Naive thymus-derived CD4-positive, alpha-beta T cell (primary cell): Measurements from ENCODE around the gene CLPTM1. TPM values are rescaled to one million over a fixed set of nuclear protein-coding genes. Genes with fewer than 3 reads are reported as not detected.

Experiments
- ATAC-seq: fragments of 150-1000 bp; cut with Tn5 transposase; 2 replicates; pipeline ENCODE4 v1.10.0; 2021; ENCODE audit warnings: mild to moderate bottlenecking, moderate library complexity
- CTCF ChIA-PET: fragments of 350-600 bp; sonication (Branson Sonifier 250); formaldehyde crosslinking; loops from one replicate; lab custom pipeline; 2021; ENCODE audit warnings: antibody characterized with exemption; lab: Charles Lee
- POLR2A ChIA-PET: fragments of 350-600 bp; sonication (Branson Sonifier 250); formaldehyde crosslinking; loops from one replicate; lab custom pipeline; 2021; ENCODE audit warnings: antibody characterized with exemption, inconsistent platforms; lab: Charles Lee
- DNase-seq, 9 donors: peaks; one replicate each; pipeline versions ENCODE4 v3.0.0 to v3.0.0-alpha.2; 2020 to 2022; ENCODE audit warnings: mixed read lengths in 1 of 9
- H3K27ac ChIP-seq: one replicate; pipeline ENCODE4 v1.7.0; 2013; ENCODE audit warnings: mild to moderate bottlenecking, low read depth, low read length, moderate library complexity
- H3K27me3 ChIP-seq, 2 donors: one replicate each; pipeline ENCODE4 v1.7.0; 2013; ENCODE audit warnings: low read length in 2 of 2, mild to moderate bottlenecking in 2 of 2, moderate library complexity in 2 of 2; ENCODE audit not compliant: control insufficient read depth in 2 of 2, insufficient read depth in 2 of 2
- H3K36me3 ChIP-seq, 3 experiments: 1 replicate in 2 of 3; 2 replicates in 1 of 3; pipeline ENCODE4 v1.7.0; 2013; ENCODE audit warnings: low read length in 3 of 3, mild to moderate bottlenecking in 3 of 3, moderate library complexity in 1 of 3; ENCODE audit not compliant: insufficient read depth in 3 of 3, control insufficient read depth in 2 of 3
- H3K4me1 ChIP-seq, 2 donors: one replicate each; pipeline ENCODE4 v1.7.0; 2013; ENCODE audit warnings: low read length in 2 of 2, mild to moderate bottlenecking in 2 of 2, moderate library complexity in 1 of 2; ENCODE audit not compliant: control insufficient read depth in 2 of 2, insufficient read depth in 2 of 2
- H3K4me3 ChIP-seq: 2 replicates; pipeline ENCODE4 v1.7.0; 2013; ENCODE audit warnings: mild to moderate bottlenecking, low read length
- H3K9me3 ChIP-seq, 3 experiments: 1 replicate in 2 of 3; 2 replicates in 1 of 3; pipeline ENCODE4 v1.7.0; 2013; ENCODE audit warnings: low read length in 3 of 3; ENCODE audit not compliant: control insufficient read depth in 2 of 3
- H3K27ac Mint-ChIP-seq, 9 donors: one replicate each; pipeline ENCODE4 v1.8.0; 2020 to 2022; ENCODE audit warnings: mixed read lengths in 9 of 9, mild to moderate bottlenecking in 8 of 9, moderate library complexity in 5 of 9, inconsistent platforms in 2 of 9
- H3K27me3 Mint-ChIP-seq, 5 donors: one replicate each; pipeline ENCODE4 v1.8.0; 2021 to 2022; ENCODE audit warnings: mixed read lengths in 5 of 5, mild to moderate bottlenecking in 1 of 5
- H3K36me3 Mint-ChIP-seq, 5 donors: one replicate each; pipeline ENCODE4 v1.8.0; 2020 to 2022; ENCODE audit warnings: mixed read lengths in 5 of 5, mild to moderate bottlenecking in 3 of 5, inconsistent platforms in 1 of 5
- H3K4me1 Mint-ChIP-seq, 7 donors: one replicate each; pipeline ENCODE4 v1.8.0; 2020 to 2022; ENCODE audit warnings: mixed read lengths in 7 of 7, mild to moderate bottlenecking in 3 of 7, inconsistent platforms in 1 of 7
- H3K4me3 Mint-ChIP-seq, 10 donors: one replicate each; pipeline ENCODE4 v1.8.0; 2020 to 2022; ENCODE audit warnings: mild to moderate bottlenecking in 10 of 10, mixed read lengths in 10 of 10, moderate library complexity in 6 of 10, inconsistent platforms in 2 of 10
- H3K9me3 Mint-ChIP-seq, 11 donors: one replicate each; pipeline ENCODE4 v1.8.0; 2020 to 2022; ENCODE audit warnings: mixed read lengths in 11 of 11, mild to moderate bottlenecking in 4 of 11, inconsistent platforms in 1 of 11, moderate library complexity in 1 of 11
- intact Hi-C, 2 donors: fragments of 100-400 bp; cut with micrococcal nuclease; formaldehyde crosslinking; loops; one replicate each; pipeline ENCODE4 v1.15.1; 2023
- polyA plus RNA-seq, 2 donors: library from polyadenylated mRNA; unstranded; fragments of 300-500 nt; fragmentation: Illumina TruSeq; gene quantifications; one replicate each; pipeline ENCODE4 v1.2.3, GENCODE V29; 2021
- total RNA-seq, 6 experiments: library from RNA in 5 of 6; stranded (reverse) in 5 of 6; gene quantifications; 1 replicate in 5 of 6; 2 replicates in 1 of 6; pipeline ENCODE4 v1.2.3 and lab custom pipeline; 2021 to 2026

CLPTM1 gene
- total and polyA plus RNA-seq, 7 experiments from 2014 or later = 11.7 to 83.3 (median 71.4) TPM

DNA sequence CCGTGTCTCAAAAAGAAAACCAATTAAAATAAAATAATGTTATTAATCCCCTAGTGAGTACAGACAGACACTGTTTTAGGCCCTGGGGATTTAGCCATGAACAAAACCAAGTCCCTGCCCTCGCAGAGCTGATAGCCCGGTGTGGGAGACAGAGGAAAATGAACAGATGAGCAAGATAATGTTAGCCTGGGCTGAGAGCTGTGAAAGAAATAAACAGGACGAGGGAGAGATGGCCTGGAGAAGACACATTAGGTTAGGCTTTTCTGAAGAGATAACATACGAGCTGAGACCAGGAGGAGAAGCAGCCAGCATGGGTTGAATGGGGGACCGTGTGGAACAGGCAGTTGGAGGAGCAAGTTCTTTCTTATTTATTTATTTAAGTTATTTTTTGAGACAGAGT, 55.1 kb downstream of the CLPTM1 start:
- Mint-ChIP-seq H3K9me3 (peaks cover 0 to 2% (median 0%) of the 10 kb centered on the region in 11 donors), H3K27me3 (no peaks in the 10 kb centered on the region), H3K36me3 (peaks cover 0 to 16% (median 4%) of the 10 kb centered on the region in 5 donors), H3K4me3 (peak overlapping the region in 1 of 10 donors; percentile 1), H3K4me1 (peaks cover 0 to 8% (median 0%) of the 10 kb centered on the region in 7 donors), H3K27ac (peak overlapping the region in 3 of 9 donors; percentile 29 to 73 (median 34))
- H3K27me3 ChIP-seq = no peaks in the 10 kb centered on the region
- ChIA-PET POLR2A (no interaction called here), CTCF (no interaction called here)
- no peak overlapping the region for H3K27ac ChIP-seq
- no peak overlapping the region for H3K4me3 ChIP-seq
- no peaks in the 10 kb centered on the region for H3K4me1 ChIP-seq
- ATAC-seq (no peak), DNase-seq (no peak)
- intact Hi-C loops = no loop called here
- H3K9me3 ChIP-seq = no peaks in the 10 kb centered on the region
- H3K36me3 ChIP-seq = peaks cover 0 to 41% (median 0%) of the 10 kb centered on the region in 3 experiments

DNA sequence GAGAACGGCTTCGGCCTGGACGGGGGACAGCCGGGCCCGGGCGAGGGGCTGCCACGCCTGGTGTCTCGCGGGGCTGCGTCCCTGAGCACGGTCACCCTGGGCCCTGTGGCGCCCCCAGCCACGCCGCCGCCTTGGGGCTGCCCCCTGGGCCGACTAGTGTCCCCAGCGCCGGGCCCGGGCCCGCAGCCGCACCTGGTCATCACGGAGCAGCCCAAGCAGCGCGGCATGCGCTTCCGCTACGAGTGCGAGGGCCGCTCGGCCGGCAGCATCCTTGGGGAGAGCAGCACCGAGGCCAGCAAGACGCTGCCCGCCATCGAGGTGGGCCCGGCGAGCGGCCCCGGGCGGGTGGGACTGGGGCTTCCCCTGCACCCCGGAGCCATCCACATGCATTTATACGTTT, 56.8 kb downstream of the CLPTM1 start:
- Mint-ChIP-seq H3K4me1 (peaks cover 0 to 9% (median 0%) of the 10 kb centered on the region in 7 donors), H3K27ac (no peak overlapping the region), H3K9me3 (peaks cover 0 to 2% (median 0%) of the 10 kb centered on the region in 11 donors), H3K36me3 (peaks cover 0 to 13% (median 0%) of the 10 kb centered on the region in 5 donors), H3K4me3 (no peak overlapping the region), H3K27me3 (no peaks in the 10 kb centered on the region)
- Histone ChIP-seq H3K27me3 (no peaks in the 10 kb centered on the region), H3K9me3 (no peaks in the 10 kb centered on the region), H3K36me3 (peaks cover 0 to 39% (median 0%) of the 10 kb centered on the region in 3 experiments), H3K4me3 (no peak overlapping the region), H3K4me1 (peaks cover 0 to 7% of the 10 kb centered on the region in 2 donors), H3K27ac (no peak overlapping the region)
- no peak for ATAC-seq
- ChIA-PET CTCF (no interaction called here), POLR2A (no interaction called here)
- intact Hi-C loops = no loop called here
- DNase-seq = no peak

DNA sequence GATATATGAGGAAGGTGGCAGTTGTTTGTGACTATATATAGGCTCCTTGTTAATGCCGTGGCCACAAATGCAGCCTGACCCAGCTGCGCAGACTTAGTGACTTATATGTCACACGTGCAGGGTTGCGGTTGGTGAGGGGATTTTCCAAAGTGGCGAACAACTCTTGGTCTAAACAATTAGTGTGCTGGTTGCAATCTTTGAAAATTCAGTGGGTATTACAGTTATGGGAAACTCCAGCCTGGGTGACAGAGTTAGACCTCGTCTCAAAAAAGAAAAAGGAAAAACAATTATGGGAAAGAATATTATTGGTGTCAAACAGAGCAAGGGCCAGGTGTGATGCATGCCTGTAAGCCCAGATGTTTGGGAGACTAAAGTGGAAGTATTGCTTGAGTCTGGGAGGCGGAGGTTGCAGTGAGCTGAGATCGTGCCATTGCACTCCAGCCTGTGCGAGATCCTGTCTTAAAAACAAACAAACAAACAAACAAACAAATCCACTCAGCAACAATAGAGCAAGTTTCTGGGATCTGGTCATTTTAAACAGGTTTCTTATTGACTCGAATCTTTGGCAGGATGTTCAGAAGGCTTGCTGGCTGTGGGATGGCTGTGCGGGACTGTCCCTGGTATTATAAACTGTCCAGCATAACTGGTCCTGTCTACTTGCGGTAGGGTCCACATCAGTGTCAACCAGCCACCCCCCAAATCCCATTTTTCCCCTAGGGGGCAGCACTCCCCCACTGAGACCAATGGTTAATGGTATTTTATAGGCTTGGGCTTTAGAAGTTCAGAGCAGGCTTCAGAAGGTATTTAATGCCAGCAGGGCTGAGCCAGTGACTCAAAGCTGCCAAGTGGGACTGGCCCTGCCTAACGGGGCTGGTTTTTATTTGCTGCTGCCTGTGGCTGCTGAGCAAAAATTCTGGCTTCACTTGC, 61.5 kb downstream of the CLPTM1 start:
- Histone ChIP-seq H3K9me3 (no peaks in the 10 kb centered on the region), H3K36me3 (peaks cover 0 to 19% (median 0%) of the 10 kb centered on the region in 3 experiments), H3K27me3 (no peaks in the 10 kb centered on the region), H3K27ac (peak overlapping the region; percentile 40), H3K4me3 (peak overlapping the region; percentile 4), H3K4me1 (peaks cover 0 to 11% of the 10 kb centered on the region in 2 donors)
- intact Hi-C loops = loop anchor here (1.0 to 5.0 kb wide), 5 partner anchors 30 to 232 kb away; partner anchors contain the start of genes BLOC1S3 (in 1 of the 2) and TRAPPC6A (in 1 of the 2)
- peak overlapping the region in 1 of 10 donors; percentile 25 for H3K4me3 Mint-ChIP-seq
- H3K9me3 Mint-ChIP-seq = no peaks in the 10 kb centered on the region
- POLR2A ChIA-PET = no interaction called here
- no peaks in the 10 kb centered on the region for H3K27me3 Mint-ChIP-seq
- H3K4me1 Mint-ChIP-seq = peaks cover 0 to 9% (median 0%) of the 10 kb centered on the region in 7 donors
- ATAC-seq (peak; percentile 81), DNase-seq (peak; percentile 28 to 75 (median 61))
- CTCF ChIA-PET = no interaction called here
- peaks cover 4 to 15% (median 4%) of the 10 kb centered on the region in 5 donors for H3K36me3 Mint-ChIP-seq
- H3K27ac Mint-ChIP-seq = peak overlapping the region; percentile 23 to 89 (median 54)

DNA sequence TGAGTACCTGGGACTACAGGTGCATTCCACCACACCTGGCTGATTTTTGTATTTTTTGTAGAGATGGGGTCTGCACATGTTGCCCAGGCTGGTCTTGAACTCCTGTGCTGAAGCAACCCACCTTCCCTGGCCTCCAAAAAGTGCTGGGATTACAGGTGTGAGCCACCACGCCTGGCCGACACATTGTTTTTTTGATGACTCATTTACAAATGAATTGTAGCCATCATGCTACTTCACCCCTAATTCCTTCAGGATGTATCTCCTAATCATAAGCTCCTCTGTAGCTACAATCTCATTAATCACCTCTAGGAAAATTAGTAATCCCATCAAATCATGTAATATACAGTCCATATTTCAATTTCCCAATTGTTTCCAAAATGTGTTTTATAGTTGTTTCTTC, 64.0 kb downstream of the CLPTM1 start:
- Histone ChIP-seq H3K27ac (no peak overlapping the region), H3K4me1 (peaks cover 0 to 11% of the 10 kb centered on the region in 2 donors), H3K9me3 (no peaks in the 10 kb centered on the region), H3K36me3 (peaks cover 0 to 17% (median 0%) of the 10 kb centered on the region in 3 experiments), H3K4me3 (no peak overlapping the region), H3K27me3 (no peaks in the 10 kb centered on the region)
- ChIA-PET POLR2A (interaction anchor here (0.6 kb wide), 1 partner anchor 24 kb away, joined by 4 read pairs; no protein-coding TSS in a partner anchor), CTCF (interaction anchor here (0.6 to 1.3 kb wide), 3 partner anchors 67 to 348 kb away, joined by 3 to 9 read pairs (median 3); no protein-coding TSS in a partner anchor)
- no peak for DNase-seq
- Mint-ChIP-seq H3K27ac (peak overlapping the region in 1 of 9 donors; percentile 60), H3K4me3 (no peak overlapping the region), H3K9me3 (no peaks in the 10 kb centered on the region), H3K27me3 (no peaks in the 10 kb centered on the region), H3K4me1 (peaks cover 0 to 9% (median 0%) of the 10 kb centered on the region in 7 donors), H3K36me3 (peaks cover 4 to 14% (median 4%) of the 10 kb centered on the region in 5 donors)
- intact Hi-C loops = loop anchor here in 1 of 2 donors (5.0 kb wide), 1 partner anchor 158 kb away; the partner anchor contains the start of genes BLOC1S3 and TRAPPC6A
- ATAC-seq = no peak

DNA sequence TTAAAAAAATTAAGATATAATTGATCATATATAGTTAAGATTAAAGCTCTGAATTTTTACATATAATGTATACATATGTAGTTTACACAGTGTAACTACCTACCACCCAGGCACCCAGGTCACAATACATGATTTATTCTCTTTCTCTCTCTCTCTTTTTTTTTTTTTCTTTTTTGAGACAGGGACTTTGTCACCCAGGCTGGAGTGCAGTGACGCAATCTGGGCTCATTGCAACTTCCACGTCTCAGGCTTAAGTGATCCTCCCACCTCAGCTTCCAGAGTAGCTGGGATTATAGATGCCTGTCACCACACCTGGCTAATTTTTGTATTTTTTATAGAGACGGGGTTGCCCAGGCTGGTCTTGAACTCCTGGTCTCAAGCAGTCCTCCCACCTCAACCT, 64.9 kb downstream of the CLPTM1 start:
- Histone ChIP-seq H3K9me3 (no peaks in the 10 kb centered on the region), H3K4me1 (peaks cover 0 to 11% of the 10 kb centered on the region in 2 donors), H3K27me3 (no peaks in the 10 kb centered on the region), H3K27ac (no peak overlapping the region), H3K36me3 (peaks cover 0 to 15% (median 0%) of the 10 kb centered on the region in 3 experiments), H3K4me3 (no peak overlapping the region)
- H3K27me3 Mint-ChIP-seq = no peaks in the 10 kb centered on the region
- intact Hi-C loops = no loop called here
- ChIA-PET CTCF (interaction anchor here (0.6 to 1.3 kb wide), 2 partner anchors 21 to 167 kb away, joined by 3 read pairs; no protein-coding TSS in a partner anchor), POLR2A (no interaction called here)
- H3K27ac Mint-ChIP-seq = no peak overlapping the region
- H3K4me3 Mint-ChIP-seq = no peak overlapping the region
- H3K4me1 Mint-ChIP-seq = peaks cover 0 to 9% (median 0%) of the 10 kb centered on the region in 7 donors
- ATAC-seq = no peak
- DNase-seq = no peak
- H3K36me3 Mint-ChIP-seq = peaks cover 4 to 16% (median 4%) of the 10 kb centered on the region in 5 donors
- H3K9me3 Mint-ChIP-seq = no peaks in the 10 kb centered on the region

DNA sequence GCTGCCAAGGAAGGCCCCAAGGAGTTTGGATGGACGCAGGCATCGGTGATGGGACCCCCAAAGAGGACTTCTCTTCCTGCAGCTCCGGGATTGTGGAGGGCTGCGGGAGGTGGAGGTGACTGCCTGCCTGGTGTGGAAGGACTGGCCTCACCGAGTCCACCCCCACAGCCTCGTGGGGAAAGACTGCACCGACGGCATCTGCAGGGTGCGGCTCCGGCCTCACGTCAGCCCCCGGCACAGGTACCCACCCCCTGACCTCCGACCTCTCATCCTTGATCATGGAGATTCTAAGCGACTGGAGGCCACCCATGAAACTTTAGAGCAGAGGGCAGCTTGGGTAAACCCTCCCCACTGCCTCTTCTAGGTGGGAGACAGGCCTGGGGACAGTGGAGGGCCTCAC, 66.8 kb downstream of the CLPTM1 start:
- no peaks in the 10 kb centered on the region for H3K9me3 Mint-ChIP-seq
- intact Hi-C loops = no loop called here
- Histone ChIP-seq H3K4me3 (no peak overlapping the region), H3K27ac (no peak overlapping the region), H3K36me3 (peaks cover 0 to 21% (median 0%) of the 10 kb centered on the region in 3 experiments), H3K27me3 (no peaks in the 10 kb centered on the region), H3K4me1 (peaks cover 0 to 4% of the 10 kb centered on the region in 2 donors), H3K9me3 (no peaks in the 10 kb centered on the region)
- H3K4me1 Mint-ChIP-seq = peaks cover 0 to 2% (median 0%) of the 10 kb centered on the region in 7 donors
- ATAC-seq (peak; percentile 19), DNase-seq (no peak)
- ChIA-PET CTCF (no interaction called here), POLR2A (no interaction called here)
- no peak overlapping the region for H3K4me3 Mint-ChIP-seq
- H3K36me3 Mint-ChIP-seq = peaks cover 4 to 16% (median 8%) of the 10 kb centered on the region in 5 donors
- H3K27me3 Mint-ChIP-seq = no peaks in the 10 kb centered on the region
- peak overlapping the region in 2 of 9 donors; percentile 25 to 45 for H3K27ac Mint-ChIP-seq
